Prostate gland (tissue), 2 donors: ENCODE data around the gene PKLR.

Source experiments
- POLR2A ChIP-seq: fragments of 450-650 bp; IDR thresholded peaks from one replicate; pipeline ENCODE4 v1.6.1; 2016; ENCODE audit warnings: antibody characterized with exemption, mild to moderate bottlenecking
- TF ChIP-seq, protein P1 (sequence below), 4 experiments: fragments of 200-600 bp in 2 of 4; fragments of 450-650 bp in 2 of 4; sonication (generic) in 2 of 4; IDR thresholded peaks; 1 replicate in 3 of 4; 2 replicates in 1 of 4; pipeline ENCODE4 v1.5.1; 2016 to 2019; ENCODE audit warnings: antibody characterized with exemption in 4 of 4, mild to moderate bottlenecking in 2 of 4, moderate library complexity in 2 of 4

DNA sequence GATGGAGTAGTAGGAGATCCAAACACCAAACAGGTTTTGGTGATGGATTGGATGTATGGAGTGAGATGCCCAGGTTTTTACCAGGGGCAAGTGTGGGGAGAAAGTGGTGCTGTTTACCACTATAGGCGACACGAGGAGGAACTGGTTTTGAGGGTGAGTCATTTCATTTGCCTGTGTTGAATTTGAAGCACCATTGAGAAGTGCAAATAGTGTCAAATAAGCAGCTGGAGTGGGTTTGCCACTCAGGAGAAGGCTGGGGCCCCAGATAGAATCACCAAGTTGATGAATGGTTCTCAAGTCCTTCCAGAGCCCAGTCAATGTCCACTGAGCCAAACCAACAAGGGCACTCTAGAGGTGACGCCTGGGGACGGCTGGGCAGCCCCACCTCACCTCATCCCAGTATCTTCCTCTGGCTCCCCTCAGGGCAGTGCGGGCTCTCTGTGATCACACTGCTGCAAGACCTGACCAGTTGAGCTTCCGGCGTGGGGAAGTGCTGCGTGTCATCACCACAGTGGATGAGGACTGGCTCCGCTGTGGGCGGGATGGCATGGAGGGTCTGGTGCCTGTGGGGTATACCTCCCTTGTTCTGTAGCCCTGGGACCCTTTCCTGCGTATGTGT is 28.9 kb upstream of the PKLR start:
- TF ChIP-seq POLR2A: no peak
- TF ChIP-seq, protein P1, sequence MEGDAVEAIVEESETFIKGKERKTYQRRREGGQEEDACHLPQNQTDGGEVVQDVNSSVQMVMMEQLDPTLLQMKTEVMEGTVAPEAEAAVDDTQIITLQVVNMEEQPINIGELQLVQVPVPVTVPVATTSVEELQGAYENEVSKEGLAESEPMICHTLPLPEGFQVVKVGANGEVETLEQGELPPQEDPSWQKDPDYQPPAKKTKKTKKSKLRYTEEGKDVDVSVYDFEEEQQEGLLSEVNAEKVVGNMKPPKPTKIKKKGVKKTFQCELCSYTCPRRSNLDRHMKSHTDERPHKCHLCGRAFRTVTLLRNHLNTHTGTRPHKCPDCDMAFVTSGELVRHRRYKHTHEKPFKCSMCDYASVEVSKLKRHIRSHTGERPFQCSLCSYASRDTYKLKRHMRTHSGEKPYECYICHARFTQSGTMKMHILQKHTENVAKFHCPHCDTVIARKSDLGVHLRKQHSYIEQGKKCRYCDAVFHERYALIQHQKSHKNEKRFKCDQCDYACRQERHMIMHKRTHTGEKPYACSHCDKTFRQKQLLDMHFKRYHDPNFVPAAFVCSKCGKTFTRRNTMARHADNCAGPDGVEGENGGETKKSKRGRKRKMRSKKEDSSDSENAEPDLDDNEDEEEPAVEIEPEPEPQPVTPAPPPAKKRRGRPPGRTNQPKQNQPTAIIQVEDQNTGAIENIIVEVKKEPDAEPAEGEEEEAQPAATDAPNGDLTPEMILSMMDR (IDR thresholded peaks at IDR 0.05): no peak
